ENCODE data around the gene GANC.
"Not testable (repeated sequence)": the region's sequence is repeated elsewhere in the genome, so short reads cannot be mapped to it uniquely, and the experiment has no call there.

The GANC gene

GRCh38 chr15:42272939-42273899 is at the start of gene GANC, which contains the start of gene TMEM87A:
GANC (plus strand) TSS chr15:42273201; CDS start chr15:42274482, 1,281 bp downstream.
TMEM87A (minus strand) TSS chr15:42273433; CDS start chr15:42273398, 35 bp downstream.
- DNase-seq (ENCODE audit: low read depth), result peak; percentile 99

- DNase-seq (ENCODE audit: low read depth), result no peak
Observed at GRCh38 chr15:42226648-42227047, 46.4 kb upstream of the GANC start.

GRCh38 chr15:42228036-42228435 is 45.0 kb upstream of the GANC start:
- DNase-seq (ENCODE audit: low read depth), result no peak

- not testable (repeated sequence) for DNase-seq (ENCODE audit: low read depth)
Observed at GRCh38 chr15:42228981-42229380, 44.0 kb upstream of the GANC start.

- no peak for DNase-seq (ENCODE audit: low read depth)
Observed at GRCh38 chr15:42231088-42231487, 41.9 kb upstream of the GANC start.

GRCh38 chr15:42232606-42233005 is 40.4 kb upstream of the GANC start:
- no peak for DNase-seq (ENCODE audit: low read depth)

GRCh38 chr15:42233107-42233506 is 39.9 kb upstream of the GANC start:
- no peak for DNase-seq (ENCODE audit: low read depth)

GRCh38 chr15:42239528-42240182 is 33.3 kb upstream of the GANC start:
- peak; percentile 40 for DNase-seq (ENCODE audit: low read depth)

- DNase-seq (ENCODE audit: low read depth), result no peak
Observed at GRCh38 chr15:42240823-42241222, 32.2 kb upstream of the GANC start.

- DNase-seq (ENCODE audit: low read depth), result no peak
Observed at GRCh38 chr15:42253300-42253699, 19.7 kb upstream of the GANC start.

- DNase-seq (ENCODE audit: low read depth), result no peak
Observed at GRCh38 chr15:42264795-42265194, 8.2 kb upstream of the GANC start.

GRCh38 chr15:42267286-42267685 is 5.7 kb upstream of the GANC start:
- DNase-seq (ENCODE audit: low read depth), result peak; percentile 31

GRCh38 chr15:42270551-42270950 is 2.5 kb upstream of the GANC start:
- DNase-seq (ENCODE audit: low read depth), result no peak

GRCh38 chr15:42270996-42271395 is 2.0 kb upstream of the GANC start:
- DNase-seq (ENCODE audit: low read depth), result no peak

GRCh38 chr15:42273900-42274701 is 1.1 kb downstream of the GANC start:
- peak; percentile 68 for DNase-seq (ENCODE audit: low read depth)

- no peak for DNase-seq (ENCODE audit: low read depth)
Observed at GRCh38 chr15:42274702-42274989, 1.6 kb downstream of the GANC start.

- no peak for DNase-seq (ENCODE audit: low read depth)
Observed at GRCh38 chr15:42275780-42276391, 2.9 kb downstream of the GANC start.

- no peak for DNase-seq (ENCODE audit: low read depth)
Observed at GRCh38 chr15:42276762-42277161, 3.8 kb downstream of the GANC start.

GRCh38 chr15:42279234-42279723 is 6.3 kb downstream of the GANC start:
- no peak for DNase-seq (ENCODE audit: low read depth)

GRCh38 chr15:42282344-42282743 is 9.3 kb downstream of the GANC start:
- no peak for DNase-seq (ENCODE audit: low read depth)

GRCh38 chr15:42282926-42283325 is 9.9 kb downstream of the GANC start:
- no peak for DNase-seq (ENCODE audit: low read depth)

- no peak for DNase-seq (ENCODE audit: low read depth)
Observed at GRCh38 chr15:42283671-42284070, 10.7 kb downstream of the GANC start.

Measured in iris pigment epithelial cell (primary cell).